ENCODE results near the gene PPP1R16B. TPM values are rescaled to one million over a fixed set of nuclear protein-coding genes. Genes with fewer than 3 reads are reported as not detected.

PPP1R16B gene
- total RNA-seq, 4 donors from 2014 or later = 6.3 to 14.4 (median 9.0) TPM

DNA sequence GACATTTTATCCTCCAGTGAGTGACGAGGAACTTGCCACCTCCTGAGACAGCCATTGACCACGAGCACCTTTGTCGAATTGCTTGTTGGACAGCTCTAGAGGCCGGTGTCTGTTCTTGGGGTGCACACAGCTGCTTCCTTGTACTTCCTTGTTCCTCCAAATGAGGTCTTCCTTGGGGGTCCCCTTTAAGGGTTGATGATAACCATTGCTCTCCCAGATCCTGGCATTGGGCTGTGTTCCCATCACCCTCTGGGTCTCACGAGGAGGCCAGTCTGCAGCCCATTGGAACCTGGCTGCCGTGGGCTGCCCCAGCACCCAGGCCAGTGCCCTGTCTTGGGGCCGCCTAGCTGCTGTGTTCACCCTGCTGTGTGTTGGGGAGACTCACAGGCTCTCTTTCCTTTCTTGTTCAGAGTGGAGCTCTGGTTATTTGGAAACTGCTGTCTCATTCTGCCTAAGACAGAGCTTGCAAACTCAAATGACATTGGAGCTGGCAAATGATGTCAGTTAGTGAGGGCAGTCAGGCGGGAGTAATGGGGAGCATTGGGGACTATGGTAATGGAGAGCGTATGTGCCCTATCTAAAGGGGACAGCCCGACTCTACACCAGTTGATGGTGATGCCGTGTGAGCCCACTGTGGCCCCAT lies 25.7 kb downstream of the PPP1R16B start:
- H3K4me1 ChIP-seq = peaks cover 4 to 16% of the 10 kb centered on the region in 2 donors
- no peaks in the 10 kb centered on the region for H3K9me3 ChIP-seq
- intact Hi-C loops (cut with DNase I) = no loop called here
- no peak overlapping the region for H3K27ac ChIP-seq
- no peaks in the 10 kb centered on the region for H3K36me3 ChIP-seq
- no peak for DNase-seq
- H3K4me3 ChIP-seq (replicated peaks in 1 of 3) = no peak overlapping the region
- no peak for TF ChIP-seq POLR2A (IDR thresholded peaks at IDR 0.05)
- TF ChIP-seq, protein P1, sequence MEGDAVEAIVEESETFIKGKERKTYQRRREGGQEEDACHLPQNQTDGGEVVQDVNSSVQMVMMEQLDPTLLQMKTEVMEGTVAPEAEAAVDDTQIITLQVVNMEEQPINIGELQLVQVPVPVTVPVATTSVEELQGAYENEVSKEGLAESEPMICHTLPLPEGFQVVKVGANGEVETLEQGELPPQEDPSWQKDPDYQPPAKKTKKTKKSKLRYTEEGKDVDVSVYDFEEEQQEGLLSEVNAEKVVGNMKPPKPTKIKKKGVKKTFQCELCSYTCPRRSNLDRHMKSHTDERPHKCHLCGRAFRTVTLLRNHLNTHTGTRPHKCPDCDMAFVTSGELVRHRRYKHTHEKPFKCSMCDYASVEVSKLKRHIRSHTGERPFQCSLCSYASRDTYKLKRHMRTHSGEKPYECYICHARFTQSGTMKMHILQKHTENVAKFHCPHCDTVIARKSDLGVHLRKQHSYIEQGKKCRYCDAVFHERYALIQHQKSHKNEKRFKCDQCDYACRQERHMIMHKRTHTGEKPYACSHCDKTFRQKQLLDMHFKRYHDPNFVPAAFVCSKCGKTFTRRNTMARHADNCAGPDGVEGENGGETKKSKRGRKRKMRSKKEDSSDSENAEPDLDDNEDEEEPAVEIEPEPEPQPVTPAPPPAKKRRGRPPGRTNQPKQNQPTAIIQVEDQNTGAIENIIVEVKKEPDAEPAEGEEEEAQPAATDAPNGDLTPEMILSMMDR (IDR thresholded peaks at IDR 0.05) = no peak
- whole genome bisulfite sequencing, 2 donors = 92 to 94% methylated on average over 11 of the region's 11 CpGs
- H3K27me3 ChIP-seq = no peaks in the 10 kb centered on the region

DNA sequence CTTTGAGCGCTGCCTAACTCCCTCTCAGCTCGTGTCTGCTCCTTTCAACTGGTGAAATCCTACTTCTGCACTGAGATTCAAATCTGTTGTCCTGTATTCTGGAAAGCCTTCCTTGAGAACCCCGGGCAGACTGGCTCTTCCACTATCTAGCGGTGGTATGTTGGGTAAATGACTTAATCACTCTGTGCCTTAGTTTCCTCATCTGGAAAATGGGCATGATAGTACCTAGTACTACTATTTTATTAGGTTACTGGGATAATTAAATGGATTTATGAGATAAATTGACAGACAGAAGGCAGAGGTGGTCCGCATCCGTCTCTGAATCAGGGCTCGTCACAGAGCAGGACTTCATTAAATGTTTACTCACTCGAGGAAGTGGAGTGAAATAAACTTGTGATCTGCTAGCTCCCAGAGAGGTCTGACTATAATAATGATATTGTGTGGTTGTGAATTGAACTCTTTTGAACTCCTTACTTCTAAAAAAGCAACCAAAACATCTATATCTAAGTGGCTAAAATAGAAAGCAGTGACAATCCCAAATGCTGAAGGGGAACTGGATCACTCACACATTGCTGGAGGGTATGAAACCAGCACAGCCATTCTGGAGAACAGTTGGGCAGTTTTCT lies 26.6 kb downstream of the PPP1R16B start:
- no peaks in the 10 kb centered on the region for H3K27me3 ChIP-seq
- intact Hi-C loops (cut with DNase I) = no loop called here
- no peak overlapping the region for H3K27ac ChIP-seq
- TF ChIP-seq, protein P1 (IDR thresholded peaks at IDR 0.05) = no peak
- no peak for TF ChIP-seq POLR2A (IDR thresholded peaks at IDR 0.05)
- no peaks in the 10 kb centered on the region for H3K36me3 ChIP-seq
- WGBS, 2 donors = 86 to 89% methylated on average over 8 of the region's 8 CpGs
- no peaks in the 10 kb centered on the region for H3K9me3 ChIP-seq
- DNase-seq = no peak
- H3K4me1 ChIP-seq = peaks cover 0 to 7% of the 10 kb centered on the region in 2 donors
- H3K4me3 ChIP-seq (replicated peaks in 1 of 3) = no peak overlapping the region

- Histone ChIP-seq H3K4me3 (replicated peaks in 1 of 3) (no peak overlapping the region), H3K4me1 (peaks cover 0 to 4% of the 10 kb centered on the region in 2 donors), H3K9me3 (no peaks in the 10 kb centered on the region), H3K27ac (no peak overlapping the region), H3K36me3 (no peaks in the 10 kb centered on the region), H3K27me3 (no peaks in the 10 kb centered on the region)
- DNase-seq = no peak
- no peak for TF ChIP-seq POLR2A (IDR thresholded peaks at IDR 0.05)
- TF ChIP-seq, protein P1 (IDR thresholded peaks at IDR 0.05) = no peak
- intact Hi-C loops (cut with DNase I) = no loop called here
- WGBS, 2 donors = 79 to 81% methylated on average over 5 of the region's 5 CpGs
Observed at GRCh38 chr20:38833154-38833856, 27.8 kb downstream of the PPP1R16B start.

DNA sequence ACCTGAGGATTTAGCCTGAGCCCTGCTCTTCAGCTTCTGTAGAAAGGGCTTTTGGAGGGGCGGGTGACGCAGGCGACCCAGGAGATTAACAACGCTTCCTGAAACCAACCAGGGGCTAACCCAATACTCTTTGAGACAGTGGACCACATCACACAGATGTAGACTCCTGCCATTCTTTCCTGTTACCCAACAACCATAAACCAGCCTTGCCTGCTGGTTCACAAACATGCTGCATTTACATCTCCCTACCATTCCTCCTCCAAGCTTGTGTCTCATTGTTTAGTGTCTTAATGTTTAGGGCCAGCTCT lies 28.3 kb downstream of the PPP1R16B start:
- Histone ChIP-seq H3K9me3 (no peaks in the 10 kb centered on the region), H3K4me3 (replicated peaks in 1 of 3) (no peak overlapping the region), H3K27me3 (no peaks in the 10 kb centered on the region), H3K4me1 (peaks cover 0 to 8% of the 10 kb centered on the region in 2 donors), H3K36me3 (no peaks in the 10 kb centered on the region), H3K27ac (no peak overlapping the region)
- no peak for DNase-seq
- intact Hi-C loops (cut with DNase I) = no loop called here
- WGBS, 2 donors = 73 to 79% methylated on average over 4 of the region's 4 CpGs
- TF ChIP-seq, protein P1 (IDR thresholded peaks at IDR 0.05) = no peak
- TF ChIP-seq POLR2A (IDR thresholded peaks at IDR 0.05) = no peak

- Histone ChIP-seq H3K9me3 (no peaks in the 10 kb centered on the region), H3K27ac (no peak overlapping the region), H3K36me3 (no peaks in the 10 kb centered on the region), H3K4me3 (replicated peaks in 1 of 3) (no peak overlapping the region), H3K27me3 (no peaks in the 10 kb centered on the region), H3K4me1 (peaks cover 0 to 6% of the 10 kb centered on the region in 2 donors)
- intact Hi-C loops (cut with DNase I) = no loop called here
- DNase-seq = no peak
- no peak for TF ChIP-seq POLR2A (IDR thresholded peaks at IDR 0.05)
- TF ChIP-seq, protein P1 (IDR thresholded peaks at IDR 0.05) = no peak
Observed at GRCh38 chr20:38834868-38835267, 29.4 kb downstream of the PPP1R16B start.
